ENCODE results near the gene BRD9. TPM values are rescaled to one million over a fixed set of nuclear protein-coding genes. Genes with fewer than 3 reads are reported as not detected.

Gene BRD9
- total and polyA plus RNA-seq, 4 donors, result 33.4 to 49.2 (median 41.2) TPM

GRCh38 chr5:871596-872298 lies 20.9 kb downstream of the BRD9 start:
- Histone ChIP-seq H3K4me3 (ENCODE audit: low read depth, low read length) (no peak overlapping the region), H3K27ac (ENCODE audit: low read depth, low read length) (no peak overlapping the region), H3K27me3 (ENCODE audit: control insufficient read depth, insufficient read depth, low read length) (no peaks in the 10 kb centered on the region), H3K9me3 (ENCODE audit: control insufficient read depth, insufficient read depth, low read length) (no peaks in the 10 kb centered on the region), H3K36me3 (ENCODE audit: control insufficient read depth, insufficient read depth, low read length) (peaks cover 95% of the 10 kb centered on the region), H3K4me1 (ENCODE audit: control insufficient read depth, insufficient read depth, low read length) (no peaks in the 10 kb centered on the region)
- no peak for DNase-seq (ENCODE audit: low read depth in 4 of 6, low spot score in 6 of 6)
- WGBS (ENCODE audit: insufficient coverage), result 98% methylated on average over 26 of the region's 29 CpGs

GRCh38 chr5:870956-871355 lies 21.6 kb downstream of the BRD9 start:
- Histone ChIP-seq H3K27me3 (ENCODE audit: control insufficient read depth, insufficient read depth, low read length) (no peaks in the 10 kb centered on the region), H3K27ac (ENCODE audit: low read depth, low read length) (no peak overlapping the region), H3K4me1 (ENCODE audit: control insufficient read depth, insufficient read depth, low read length) (no peaks in the 10 kb centered on the region), H3K36me3 (ENCODE audit: control insufficient read depth, insufficient read depth, low read length) (peaks cover 93% of the 10 kb centered on the region), H3K9me3 (ENCODE audit: control insufficient read depth, insufficient read depth, low read length) (no peaks in the 10 kb centered on the region), H3K4me3 (ENCODE audit: low read depth, low read length) (no peak overlapping the region)
- no peak for DNase-seq (ENCODE audit: low read depth in 4 of 6, low spot score in 6 of 6)
- 100% methylated on average over 5 of the region's 5 CpGs for WGBS (ENCODE audit: insufficient coverage)

- no peaks in the 10 kb centered on the region for H3K27me3 ChIP-seq (ENCODE audit: control insufficient read depth, insufficient read depth, low read length)
- WGBS (ENCODE audit: insufficient coverage), result 91% methylated on average over 16 of the region's 16 CpGs
- no peaks in the 10 kb centered on the region for H3K4me1 ChIP-seq (ENCODE audit: control insufficient read depth, insufficient read depth, low read length)
- no peak overlapping the region for H3K27ac ChIP-seq (ENCODE audit: low read depth, low read length)
- H3K36me3 ChIP-seq (ENCODE audit: control insufficient read depth, insufficient read depth, low read length), result peaks cover 95% of the 10 kb centered on the region
- H3K4me3 ChIP-seq (ENCODE audit: low read depth, low read length), result no peak overlapping the region
- no peak for DNase-seq (ENCODE audit: low read depth in 4 of 6, low spot score in 6 of 6)
- no peaks in the 10 kb centered on the region for H3K9me3 ChIP-seq (ENCODE audit: control insufficient read depth, insufficient read depth, low read length)
Observed at GRCh38 chr5:868428-869135, 24.0 kb downstream of the BRD9 start.

GRCh38 chr5:867300-867870 lies 25.2 kb downstream of the BRD9 start:
- Histone ChIP-seq H3K27me3 (ENCODE audit: control insufficient read depth, insufficient read depth, low read length) (no peaks in the 10 kb centered on the region), H3K4me3 (ENCODE audit: low read depth, low read length) (no peak overlapping the region), H3K36me3 (ENCODE audit: control insufficient read depth, insufficient read depth, low read length) (peaks cover 95% of the 10 kb centered on the region), H3K27ac (ENCODE audit: low read depth, low read length) (no peak overlapping the region), H3K4me1 (ENCODE audit: control insufficient read depth, insufficient read depth, low read length) (no peaks in the 10 kb centered on the region), H3K9me3 (ENCODE audit: control insufficient read depth, insufficient read depth, low read length) (no peaks in the 10 kb centered on the region)
- 89% methylated on average over 6 of the region's 6 CpGs for WGBS (ENCODE audit: insufficient coverage)
- DNase-seq (ENCODE audit: low read depth in 4 of 6, low spot score in 6 of 6), result no peak

- no peaks in the 10 kb centered on the region for H3K27me3 ChIP-seq (ENCODE audit: control insufficient read depth, insufficient read depth, low read length)
- H3K9me3 ChIP-seq (ENCODE audit: control insufficient read depth, insufficient read depth, low read length), result no peaks in the 10 kb centered on the region
- H3K27ac ChIP-seq (ENCODE audit: low read depth, low read length), result no peak overlapping the region
- H3K4me1 ChIP-seq (ENCODE audit: control insufficient read depth, insufficient read depth, low read length), result no peaks in the 10 kb centered on the region
- peaks cover 95% of the 10 kb centered on the region for H3K36me3 ChIP-seq (ENCODE audit: control insufficient read depth, insufficient read depth, low read length)
- WGBS (ENCODE audit: insufficient coverage), result 94% methylated on average over 10 of the region's 10 CpGs
- no peak overlapping the region for H3K4me3 ChIP-seq (ENCODE audit: low read depth, low read length)
- DNase-seq (ENCODE audit: low read depth in 4 of 6, low spot score in 6 of 6), result no peak
Observed at GRCh38 chr5:865771-866170, 26.8 kb downstream of the BRD9 start.

GRCh38 chr5:865168-865521 lies 27.5 kb downstream of the BRD9 start:
- H3K27ac ChIP-seq (ENCODE audit: low read depth, low read length), result no peak overlapping the region
- DNase-seq (ENCODE audit: low read depth in 4 of 6, low spot score in 6 of 6), result no peak

GRCh38 chr5:864492-865167 lies 28.0 kb downstream of the BRD9 start:
- 88% methylated on average over 14 of the region's 15 CpGs for WGBS (ENCODE audit: insufficient coverage)
- Histone ChIP-seq H3K4me3 (ENCODE audit: low read depth, low read length) (no peak overlapping the region), H3K27me3 (ENCODE audit: control insufficient read depth, insufficient read depth, low read length) (no peaks in the 10 kb centered on the region), H3K27ac (ENCODE audit: low read depth, low read length) (no peak overlapping the region), H3K4me1 (ENCODE audit: control insufficient read depth, insufficient read depth, low read length) (no peaks in the 10 kb centered on the region), H3K36me3 (ENCODE audit: control insufficient read depth, insufficient read depth, low read length) (peaks cover 95% of the 10 kb centered on the region), H3K9me3 (ENCODE audit: control insufficient read depth, insufficient read depth, low read length) (no peaks in the 10 kb centered on the region)
- no peak for DNase-seq (ENCODE audit: low read depth in 4 of 6, low spot score in 6 of 6)

More at GRCh38 chr5:865168-865521, 27.5 kb downstream of the BRD9 start:
- Histone ChIP-seq H3K4me3 (ENCODE audit: low read depth, low read length) (no peak overlapping the region), H3K4me1 (ENCODE audit: control insufficient read depth, insufficient read depth, low read length) (no peaks in the 10 kb centered on the region), H3K9me3 (ENCODE audit: control insufficient read depth, insufficient read depth, low read length) (no peaks in the 10 kb centered on the region), H3K27me3 (ENCODE audit: control insufficient read depth, insufficient read depth, low read length) (no peaks in the 10 kb centered on the region), H3K36me3 (ENCODE audit: control insufficient read depth, insufficient read depth, low read length) (peaks cover 95% of the 10 kb centered on the region)
- WGBS (ENCODE audit: insufficient coverage), result 93% methylated on average over 22 of the region's 24 CpGs

- no peaks in the 10 kb centered on the region for H3K9me3 ChIP-seq (ENCODE audit: control insufficient read depth, insufficient read depth, low read length)
- H3K27ac ChIP-seq (ENCODE audit: low read depth, low read length), result no peak overlapping the region
- DNase-seq (ENCODE audit: low read depth in 4 of 6, low spot score in 6 of 6), result no peak
- 92% methylated on average over 13 of the region's 16 CpGs for WGBS (ENCODE audit: insufficient coverage)
- H3K36me3 ChIP-seq (ENCODE audit: control insufficient read depth, insufficient read depth, low read length), result peaks cover 91% of the 10 kb centered on the region
- H3K4me3 ChIP-seq (ENCODE audit: low read depth, low read length), result no peak overlapping the region
- no peaks in the 10 kb centered on the region for H3K27me3 ChIP-seq (ENCODE audit: control insufficient read depth, insufficient read depth, low read length)
- no peaks in the 10 kb centered on the region for H3K4me1 ChIP-seq (ENCODE audit: control insufficient read depth, insufficient read depth, low read length)
Observed at GRCh38 chr5:863244-863805, 29.3 kb downstream of the BRD9 start.

- 79% methylated on average over 25 of the region's 25 CpGs for WGBS (ENCODE audit: insufficient coverage)
- no peaks in the 10 kb centered on the region for H3K4me1 ChIP-seq (ENCODE audit: control insufficient read depth, insufficient read depth, low read length)
- no peaks in the 10 kb centered on the region for H3K27me3 ChIP-seq (ENCODE audit: control insufficient read depth, insufficient read depth, low read length)
- no peak overlapping the region for H3K4me3 ChIP-seq (ENCODE audit: low read depth, low read length)
- H3K27ac ChIP-seq (ENCODE audit: low read depth, low read length), result no peak overlapping the region
- no peak for DNase-seq (ENCODE audit: low read depth in 4 of 6, low spot score in 6 of 6)
- peaks cover 85% of the 10 kb centered on the region for H3K36me3 ChIP-seq (ENCODE audit: control insufficient read depth, insufficient read depth, low read length)
- no peaks in the 10 kb centered on the region for H3K9me3 ChIP-seq (ENCODE audit: control insufficient read depth, insufficient read depth, low read length)
Observed at GRCh38 chr5:862367-863243, 30.0 kb downstream of the BRD9 start.
